ENCODE results near the gene NCF1.
"Not testable (repeated sequence)": the region's sequence is repeated elsewhere in the genome, so short reads cannot be mapped to it uniquely, and the experiment has no call there.

- TF ChIP-seq EZH2 (IDR thresholded peaks at IDR 0.05; ENCODE audit: low read length); CTCF (optimal IDR thresholded peaks at IDR 0.05 in 1 of 3, IDR thresholded peaks at IDR 0.05 in 1 of 3, conservative IDR thresholded peaks at IDR 0.05 in 1 of 3; ENCODE audit: extremely low read depth in 1 of 3, insufficient read depth in 2 of 3, low read length in 3 of 3): not testable (repeated sequence)
Measured at GRCh38 chr7:74829959-74830358, 56.1 kb downstream of the NCF1 start.

All from keratinocyte (primary cell).